B cell (primary cell): Measurements from ENCODE around the gene XPNPEP1. TPM values are rescaled to one million over a fixed set of nuclear protein-coding genes. Genes with fewer than 3 reads are reported as not detected.

Experiments used
- ATAC-seq: fragments of 200-7000 bp; cut with Tn5 transposase; one replicate; pipeline ENCODE4 v1.10.0; 2021; ENCODE audit warnings: low read depth, mild to moderate bottlenecking, moderate number of reproducible peaks, moderate library complexity
- CTCF ChIA-PET: fragments of 350-600 bp; sonication (Branson Sonifier 250); formaldehyde crosslinking; loops from one replicate; lab custom pipeline; 2021; ENCODE audit warnings: antibody characterized with exemption, inconsistent platforms; lab: Charles Lee
- POLR2A ChIA-PET: fragments of 350-600 bp; sonication (Branson Sonifier 250); formaldehyde crosslinking; loops from one replicate; lab custom pipeline; 2021; ENCODE audit warnings: antibody characterized with exemption; lab: Charles Lee
- DNase-seq: peaks from one replicate; pipeline ENCODE4 v3.0.0; 2013
- H2AFZ ChIP-seq: 2 replicates; pipeline ENCODE4 v1.6.1; 2012; ENCODE audit warnings: mild to moderate bottlenecking, low read depth, low read length; ENCODE audit not compliant: insufficient read depth, poor library complexity, severe bottlenecking
- H3K27ac ChIP-seq, 2 donors: 1 replicate in 1 of 2; 2 replicates in 1 of 2; pipeline ENCODE4 v1.5.1; 2012 to 2013; ENCODE audit warnings: low read length in 2 of 2, mild to moderate bottlenecking in 2 of 2, moderate library complexity in 1 of 2
- H3K27me3 ChIP-seq, 4 experiments: fragments of 200-600 bp in 1 of 4; sonication (generic) in 1 of 4; replicated peaks in 1 of 4; 1 replicate in 2 of 4; 2 replicates in 2 of 4; pipeline versions ENCODE4 v1.6.1 to v1.7.0; 2013 to 2016; ENCODE audit warnings: low read length in 3 of 4, mild to moderate bottlenecking in 2 of 4, mixed read lengths in 1 of 4, moderate library complexity in 1 of 4; ENCODE audit not compliant: insufficient read depth in 4 of 4, control insufficient read depth in 3 of 4; ENCODE audit errors: control extremely low read depth in 1 of 4
- H3K36me3 ChIP-seq, 2 experiments: replicated peaks in 1 of 2; 1 replicate in 1 of 2; 2 replicates in 1 of 2; pipeline versions ENCODE4 v1.6.1 to v1.7.1; 2013; ENCODE audit warnings: low read length in 1 of 2; ENCODE audit not compliant: insufficient read depth in 2 of 2, control insufficient read depth in 1 of 2; ENCODE audit errors: control extremely low read depth in 1 of 2, extremely low read depth in 1 of 2
- H3K4me1 ChIP-seq, 2 donors: fragments of 200-600 bp in 1 of 2; sonication (generic) in 1 of 2; 1 replicate in 1 of 2; 2 replicates in 1 of 2; pipeline versions ENCODE4 v1.5.1 to v1.6.1; 2013 to 2017; ENCODE audit warnings: low read length in 2 of 2; ENCODE audit not compliant: control insufficient read depth in 2 of 2, insufficient read depth in 2 of 2
- H3K4me2 ChIP-seq: replicated peaks from 2 replicates; pipeline ENCODE3; 2012; ENCODE audit warnings: mild to moderate bottlenecking, low read depth, low read length; ENCODE audit not compliant: poor library complexity, severe bottlenecking
- H3K4me3 ChIP-seq, 5 experiments: fragments of 200-600 bp in 1 of 5; sonication (generic) in 1 of 5; 1 replicate in 3 of 5; 2 replicates in 2 of 5; pipeline versions ENCODE4 v1.5.1 to v1.7.0; 2011 to 2016; ENCODE audit warnings: low read length in 4 of 5, mild to moderate bottlenecking in 4 of 5, low read depth in 2 of 5, control low read depth in 1 of 5, moderate library complexity in 1 of 5; ENCODE audit not compliant: insufficient read depth in 1 of 5; ENCODE audit errors: control extremely low read depth in 1 of 5, extremely low read depth in 1 of 5
- H3K79me2 ChIP-seq: fragments of 200-600 bp; sonication (generic); one replicate; pipeline ENCODE4 v1.6.0; 2016; ENCODE audit warnings: low read length; ENCODE audit not compliant: control insufficient read depth, insufficient read depth
- H3K9ac ChIP-seq: fragments of 200-600 bp; sonication (generic); 2 replicates; pipeline ENCODE4 v1.6.1; 2017; ENCODE audit warnings: mild to moderate bottlenecking, low read length, moderate library complexity
- H3K9me3 ChIP-seq, 3 donors: one replicate each; pipeline versions ENCODE4 v1.6.1 to v1.7.1; 2013; ENCODE audit warnings: low read length in 2 of 3; ENCODE audit not compliant: control insufficient read depth in 2 of 3, insufficient read depth in 1 of 3; ENCODE audit errors: control extremely low read depth in 1 of 3
- H4K20me1 ChIP-seq: 2 replicates; pipeline ENCODE4 v1.6.0; 2012; ENCODE audit warnings: mild to moderate bottlenecking, low read length; ENCODE audit not compliant: insufficient read depth, control insufficient read depth, poor library complexity, severe bottlenecking
- H3K27ac Mint-ChIP-seq: one replicate; pipeline ENCODE4 v1.8.0; 2021; ENCODE audit warnings: mixed read lengths
- H3K27me3 Mint-ChIP-seq: one replicate; pipeline ENCODE4 v1.8.0; 2021; ENCODE audit warnings: mixed read lengths
- H3K4me1 Mint-ChIP-seq: one replicate; pipeline ENCODE4 v1.8.0; 2021; ENCODE audit warnings: mixed read lengths
- H3K4me3 Mint-ChIP-seq: one replicate; pipeline ENCODE4 v1.8.0; 2021; ENCODE audit warnings: mixed read lengths
- H3K9me3 Mint-ChIP-seq: one replicate; pipeline ENCODE4 v1.8.0; 2022; ENCODE audit warnings: mixed read lengths; ENCODE audit not compliant: insufficient read depth
- EZH2 ChIP-seq: IDR thresholded peaks from 2 replicates; pipeline ENCODE4 v1.6.1; 2012; ENCODE audit warnings: borderline replicate concordance, low read depth, mild to moderate bottlenecking, moderate library complexity, low read length; ENCODE audit not compliant: insufficient read depth, poor library complexity, severe bottlenecking
- WGBS: methylation state at CpG from one replicate; pipeline ENCODE4 v1.1.5; 2013; ENCODE audit warnings: missing lambda C conversion rate; ENCODE audit not compliant: insufficient coverage; 5-methylcytosine and 5-hydroxymethylcytosine counted together
- intact Hi-C: fragments of 100-400 bp; cut with micrococcal nuclease; formaldehyde crosslinking; loops from one replicate; pipeline ENCODE4 v1.10.0; 2022
- polyA plus RNA-seq: library from polyadenylated mRNA; depleted of rRNA; stranded (reverse); fragments of >200 nt; gene quantifications from 2 replicates; pipeline ENCODE4 v1.2.3, GENCODE V29; 2012
- total RNA-seq, 2 donors: library from RNA; stranded (reverse); fragments of 120-200 nt in 1 of 2; gene quantifications; 1 replicate in 1 of 2; 2 replicates in 1 of 2; pipeline versions ENCODE4 v1.2.3 to v1.2.4, GENCODE V29; 2013 to 2022
- TF ChIP-seq, protein P1 (sequence below): fragments of 200-600 bp; IDR thresholded peaks from one replicate; pipeline ENCODE4 v1.8.0; 2022; ENCODE audit warnings: antibody characterized with exemption, mild to moderate bottlenecking

The XPNPEP1 gene
- total and polyA plus RNA-seq, 2 donors (not counting 1 experiment from before 2014, with no cell fraction given): 60.6 to 70.8 TPM

DNA sequence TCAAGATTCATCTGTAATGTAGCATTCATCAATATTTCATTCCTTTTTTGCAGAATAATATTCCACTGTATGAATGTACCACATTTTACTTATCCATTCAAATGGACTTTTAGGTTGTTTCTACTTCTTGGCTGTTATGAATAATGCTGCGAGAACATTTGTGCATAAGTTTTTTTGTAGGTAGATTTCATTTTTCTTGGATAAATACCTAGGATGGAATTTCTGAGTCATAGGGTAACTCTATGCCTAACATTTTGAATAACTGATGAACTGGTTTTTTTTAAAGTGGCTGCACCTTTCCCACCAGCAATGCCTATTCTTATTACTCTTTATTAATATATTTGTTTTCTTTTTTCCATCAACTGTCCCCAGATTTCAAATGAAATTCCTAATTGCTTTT, 9.1 kb upstream of the XPNPEP1 start:
- no peaks in the 10 kb centered on the region for H3K36me3 ChIP-seq
- H2AFZ ChIP-seq: no peak overlapping the region
- intact Hi-C loops: no loop called here
- no CpG with 5 or more reads among the region's 1 CpG for WGBS
- no peaks in the 10 kb centered on the region for H3K9me3 Mint-ChIP-seq
- DNase-seq (no peak), ATAC-seq (no peak)
- H3K4me1 ChIP-seq: no peaks in the 10 kb centered on the region
- peaks cover 20% of the 10 kb centered on the region for H3K27me3 Mint-ChIP-seq
- H3K27me3 ChIP-seq: peaks cover 0 to 3% (median 0%) of the 10 kb centered on the region in 4 experiments
- no peak overlapping the region for H3K4me3 ChIP-seq
- H3K4me3 Mint-ChIP-seq: no peak overlapping the region
- no peaks in the 10 kb centered on the region for H3K79me2 ChIP-seq
- CTCF ChIA-PET: no interaction called here
- POLR2A ChIA-PET: no interaction called here
- no peaks in the 10 kb centered on the region for H3K4me1 Mint-ChIP-seq
- no peaks in the 10 kb centered on the region for H3K9me3 ChIP-seq
- H3K4me2 ChIP-seq: no peak overlapping the region
- no peak overlapping the region for H3K27ac ChIP-seq
- H4K20me1 ChIP-seq: no peaks in the 10 kb centered on the region
- no peak overlapping the region for H3K27ac Mint-ChIP-seq
- TF ChIP-seq EZH2: no peak
- TF ChIP-seq, protein P1, sequence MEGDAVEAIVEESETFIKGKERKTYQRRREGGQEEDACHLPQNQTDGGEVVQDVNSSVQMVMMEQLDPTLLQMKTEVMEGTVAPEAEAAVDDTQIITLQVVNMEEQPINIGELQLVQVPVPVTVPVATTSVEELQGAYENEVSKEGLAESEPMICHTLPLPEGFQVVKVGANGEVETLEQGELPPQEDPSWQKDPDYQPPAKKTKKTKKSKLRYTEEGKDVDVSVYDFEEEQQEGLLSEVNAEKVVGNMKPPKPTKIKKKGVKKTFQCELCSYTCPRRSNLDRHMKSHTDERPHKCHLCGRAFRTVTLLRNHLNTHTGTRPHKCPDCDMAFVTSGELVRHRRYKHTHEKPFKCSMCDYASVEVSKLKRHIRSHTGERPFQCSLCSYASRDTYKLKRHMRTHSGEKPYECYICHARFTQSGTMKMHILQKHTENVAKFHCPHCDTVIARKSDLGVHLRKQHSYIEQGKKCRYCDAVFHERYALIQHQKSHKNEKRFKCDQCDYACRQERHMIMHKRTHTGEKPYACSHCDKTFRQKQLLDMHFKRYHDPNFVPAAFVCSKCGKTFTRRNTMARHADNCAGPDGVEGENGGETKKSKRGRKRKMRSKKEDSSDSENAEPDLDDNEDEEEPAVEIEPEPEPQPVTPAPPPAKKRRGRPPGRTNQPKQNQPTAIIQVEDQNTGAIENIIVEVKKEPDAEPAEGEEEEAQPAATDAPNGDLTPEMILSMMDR: no peak
- no peak overlapping the region for H3K9ac ChIP-seq

DNA sequence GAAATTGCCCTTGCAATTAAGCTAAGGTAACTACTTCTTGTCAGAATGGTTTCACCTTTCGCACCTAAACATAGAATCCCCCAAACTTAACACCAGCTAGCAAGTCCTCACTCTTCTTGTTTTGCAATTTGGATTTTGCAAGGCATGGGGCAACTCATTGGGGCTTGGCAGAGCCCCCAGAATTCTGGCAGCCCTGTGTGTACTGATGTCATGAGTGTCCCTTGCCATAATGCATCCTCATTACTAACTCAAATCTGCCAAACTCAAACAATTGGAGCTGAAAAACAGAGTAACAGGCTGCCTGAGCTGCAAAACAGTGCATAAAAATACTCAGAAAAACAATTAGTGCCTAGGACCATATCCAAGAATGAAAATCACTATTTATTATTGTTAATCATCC, 7.9 kb upstream of the XPNPEP1 start:
- peaks cover 20% of the 10 kb centered on the region for H3K27me3 Mint-ChIP-seq
- H2AFZ ChIP-seq: no peak overlapping the region

More for the DNA sequence above, 7.9 kb upstream of the XPNPEP1 start:
- ChIA-PET POLR2A (no interaction called here), CTCF (no interaction called here)
- DNase-seq: no peak
- Histone ChIP-seq H4K20me1 (no peaks in the 10 kb centered on the region), H3K4me1 (no peaks in the 10 kb centered on the region), H3K27ac (no peak overlapping the region), H3K27me3 (peaks cover 0 to 3% (median 0%) of the 10 kb centered on the region in 4 experiments), H3K9me3 (no peaks in the 10 kb centered on the region), H3K9ac (no peak overlapping the region), H3K4me2 (no peak overlapping the region), H3K4me3 (no peak overlapping the region), H3K79me2 (no peaks in the 10 kb centered on the region), H3K36me3 (no peaks in the 10 kb centered on the region)
- Mint-ChIP-seq H3K27ac (no peak overlapping the region), H3K4me1 (no peaks in the 10 kb centered on the region), H3K9me3 (no peaks in the 10 kb centered on the region), H3K4me3 (no peak overlapping the region)
- WGBS: 83% methylated on average over 1 of the region's 1 CpG
- intact Hi-C loops: no loop called here
- no peak for ATAC-seq
- no peak for TF ChIP-seq EZH2
